Pons (tissue), 1 donor: ENCODE results near the gene SCN5A.
"Not testable (repeated sequence)": the region's sequence is repeated elsewhere in the genome, so short reads cannot be mapped to it uniquely, and the experiment has no call there.

Experiments used
- DNase-seq: peaks from one replicate; pipeline ENCODE4 v3.0.0-alpha.2; 2016; ENCODE audit warnings: low spot score

The SCN5A gene

GRCh38 chr3:38578551-38578950, 70.9 kb downstream of the SCN5A start:
- DNase-seq: no peak

GRCh38 chr3:38578081-38578475, 71.4 kb downstream of the SCN5A start:
- no peak for DNase-seq

- no peak for DNase-seq
These were observed 72.0 kb downstream of the SCN5A start for GRCh38 chr3:38577371-38578080.

- DNase-seq: no peak
These were observed 72.7 kb downstream of the SCN5A start for GRCh38 chr3:38576526-38577370.

GRCh38 chr3:38576131-38576525, 73.4 kb downstream of the SCN5A start:
- DNase-seq: no peak

GRCh38 chr3:38575279-38575843, 74.1 kb downstream of the SCN5A start:
- no peak for DNase-seq

- DNase-seq: no peak
These were observed 74.8 kb downstream of the SCN5A start for GRCh38 chr3:38574411-38575278.

- DNase-seq: no peak
These were observed 75.9 kb downstream of the SCN5A start for GRCh38 chr3:38573556-38573955.

- no peak for DNase-seq
These were observed 76.4 kb downstream of the SCN5A start for GRCh38 chr3:38573111-38573510.

GRCh38 chr3:38567498-38567897, 82.0 kb downstream of the SCN5A start:
- no peak for DNase-seq

GRCh38 chr3:38566794-38567193, 82.7 kb downstream of the SCN5A start:
- not testable (repeated sequence) for DNase-seq

- DNase-seq: no peak
These were observed 83.3 kb downstream of the SCN5A start for GRCh38 chr3:38566215-38566528.

GRCh38 chr3:38565339-38566214, 83.9 kb downstream of the SCN5A start:
- DNase-seq: no peak

GRCh38 chr3:38564631-38565338, 84.7 kb downstream of the SCN5A start:
- no peak for DNase-seq

- no peak for DNase-seq
These were observed 85.6 kb downstream of the SCN5A start for GRCh38 chr3:38563886-38564270.

- DNase-seq: no peak
These were observed 86.2 kb downstream of the SCN5A start for GRCh38 chr3:38563070-38563885.

GRCh38 chr3:38562467-38562925, 87.0 kb downstream of the SCN5A start:
- DNase-seq: no peak

GRCh38 chr3:38561746-38562466, 87.6 kb downstream of the SCN5A start:
- DNase-seq: no peak
